GM19328 (cell line): ENCODE data around the gene TMEM121B.
"Not testable (repeated sequence)": the region's sequence is repeated elsewhere in the genome, so short reads cannot be mapped to it uniquely, and the experiment has no call there.

Source experiments
- ATAC-seq: cut with Tn5 transposase; IDR thresholded peaks from one replicate; pipeline ENCODE4 v1.9.1; 2021; ENCODE audit warnings: mild to moderate bottlenecking, moderate library complexity; ENCODE audit not compliant: unreplicated experiment

The TMEM121B gene

GRCh38 chr22:17121233-17122195 lies at the start of gene TMEM121B:
TMEM121B (minus strand) TSS chr22:17121360; CDS start chr22:17121127, 233 bp downstream.
- no peak for ATAC-seq

- ATAC-seq: no peak
Measured at GRCh38 chr22:17167486-17167885, 46.3 kb upstream of the TMEM121B start.

GRCh38 chr22:17164392-17165024 lies 43.3 kb upstream of the TMEM121B start:
- no peak for ATAC-seq

GRCh38 chr22:17162731-17163130 lies 41.6 kb upstream of the TMEM121B start:
- no peak for ATAC-seq

- no peak for ATAC-seq
Measured at GRCh38 chr22:17161991-17162390, 40.8 kb upstream of the TMEM121B start.

- ATAC-seq: peak; percentile 28
Measured at GRCh38 chr22:17159504-17159951, 38.4 kb upstream of the TMEM121B start.

- peak; percentile 74 for ATAC-seq
Measured at GRCh38 chr22:17158568-17159503, 37.7 kb upstream of the TMEM121B start, which contains the start of gene HDHD5. HDHD5 (minus strand) TSS chr22:17159277; CDS start chr22:17159251, 26 bp downstream.

- ATAC-seq: no peak
Measured at GRCh38 chr22:17158176-17158567, 37.0 kb upstream of the TMEM121B start.

GRCh38 chr22:17157714-17158113 lies 36.6 kb upstream of the TMEM121B start:
- ATAC-seq: no peak

GRCh38 chr22:17155941-17156340 lies 34.8 kb upstream of the TMEM121B start:
- no peak for ATAC-seq

GRCh38 chr22:17152971-17153370 lies 31.8 kb upstream of the TMEM121B start:
- ATAC-seq: no peak

- no peak for ATAC-seq
Measured at GRCh38 chr22:17152340-17152739, 31.2 kb upstream of the TMEM121B start.

GRCh38 chr22:17149076-17149815 lies 28.1 kb upstream of the TMEM121B start:
- ATAC-seq: no peak

- not testable (repeated sequence) for ATAC-seq
Measured at GRCh38 chr22:17147458-17147857, 26.3 kb upstream of the TMEM121B start.

- no peak for ATAC-seq
Measured at GRCh38 chr22:17145021-17145680, 24.0 kb upstream of the TMEM121B start.

GRCh38 chr22:17143826-17144225 lies 22.7 kb upstream of the TMEM121B start:
- ATAC-seq: no peak

- no peak for ATAC-seq
Measured at GRCh38 chr22:17143101-17143500, 21.9 kb upstream of the TMEM121B start.

- ATAC-seq: no peak
Measured at GRCh38 chr22:17140826-17141766, 19.9 kb upstream of the TMEM121B start.
